GM10266 (cell line): Measurements from ENCODE around the gene CHST13.

Source experiments
- DNase-seq: peaks from one replicate; pipeline ENCODE4 v3.0.0; 2012; ENCODE audit errors: extremely low spot score
- TF ChIP-seq, protein P1 (sequence below): IDR thresholded peaks from 2 replicates; pipeline ENCODE4 v1.5.1; 2012; ENCODE audit warnings: mild to moderate bottlenecking, low read depth; ENCODE audit not compliant: control insufficient read depth, insufficient read depth; ENCODE audit errors: missing control alignments

The CHST13 gene

DNA sequence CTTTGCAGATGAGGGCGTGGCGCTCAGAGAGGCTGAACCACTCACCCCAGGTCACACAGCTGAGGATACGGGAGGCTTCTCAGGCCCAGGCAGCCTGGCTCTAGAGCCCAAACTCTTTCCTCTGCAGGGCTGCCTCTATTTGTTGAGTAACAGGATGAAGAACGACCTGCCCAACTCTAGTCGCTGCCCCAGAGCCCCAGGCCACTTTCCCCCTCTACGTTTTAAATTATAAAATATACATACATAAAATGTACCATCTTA, 29.1 kb upstream of the CHST13 start:
- TF ChIP-seq, protein P1, sequence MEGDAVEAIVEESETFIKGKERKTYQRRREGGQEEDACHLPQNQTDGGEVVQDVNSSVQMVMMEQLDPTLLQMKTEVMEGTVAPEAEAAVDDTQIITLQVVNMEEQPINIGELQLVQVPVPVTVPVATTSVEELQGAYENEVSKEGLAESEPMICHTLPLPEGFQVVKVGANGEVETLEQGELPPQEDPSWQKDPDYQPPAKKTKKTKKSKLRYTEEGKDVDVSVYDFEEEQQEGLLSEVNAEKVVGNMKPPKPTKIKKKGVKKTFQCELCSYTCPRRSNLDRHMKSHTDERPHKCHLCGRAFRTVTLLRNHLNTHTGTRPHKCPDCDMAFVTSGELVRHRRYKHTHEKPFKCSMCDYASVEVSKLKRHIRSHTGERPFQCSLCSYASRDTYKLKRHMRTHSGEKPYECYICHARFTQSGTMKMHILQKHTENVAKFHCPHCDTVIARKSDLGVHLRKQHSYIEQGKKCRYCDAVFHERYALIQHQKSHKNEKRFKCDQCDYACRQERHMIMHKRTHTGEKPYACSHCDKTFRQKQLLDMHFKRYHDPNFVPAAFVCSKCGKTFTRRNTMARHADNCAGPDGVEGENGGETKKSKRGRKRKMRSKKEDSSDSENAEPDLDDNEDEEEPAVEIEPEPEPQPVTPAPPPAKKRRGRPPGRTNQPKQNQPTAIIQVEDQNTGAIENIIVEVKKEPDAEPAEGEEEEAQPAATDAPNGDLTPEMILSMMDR: no peak

DNA sequence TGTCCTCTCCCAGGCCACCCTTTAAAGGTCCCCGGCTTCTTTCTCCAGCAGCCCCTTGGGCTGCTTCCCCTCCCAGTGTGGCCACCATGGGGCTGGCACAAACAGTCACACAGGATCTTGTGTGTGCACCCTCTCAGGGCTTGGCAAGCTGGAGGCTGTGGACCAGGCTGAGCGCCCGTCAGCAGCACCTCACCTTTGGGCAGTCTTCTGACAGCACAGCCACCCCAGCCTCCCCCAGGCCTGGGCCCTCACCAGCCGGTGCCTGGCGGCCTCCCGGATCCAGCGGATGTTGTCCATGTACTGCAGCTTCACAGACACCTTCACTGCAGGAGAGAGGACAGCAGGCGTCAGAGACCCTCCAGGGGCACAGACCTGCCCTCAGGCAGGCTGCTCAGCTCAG, 28.2 kb upstream of the CHST13 start:
- TF ChIP-seq, protein P1: no peak
- no peak for DNase-seq

More for the DNA sequence above, 29.1 kb upstream of the CHST13 start:
- no peak for DNase-seq

DNA sequence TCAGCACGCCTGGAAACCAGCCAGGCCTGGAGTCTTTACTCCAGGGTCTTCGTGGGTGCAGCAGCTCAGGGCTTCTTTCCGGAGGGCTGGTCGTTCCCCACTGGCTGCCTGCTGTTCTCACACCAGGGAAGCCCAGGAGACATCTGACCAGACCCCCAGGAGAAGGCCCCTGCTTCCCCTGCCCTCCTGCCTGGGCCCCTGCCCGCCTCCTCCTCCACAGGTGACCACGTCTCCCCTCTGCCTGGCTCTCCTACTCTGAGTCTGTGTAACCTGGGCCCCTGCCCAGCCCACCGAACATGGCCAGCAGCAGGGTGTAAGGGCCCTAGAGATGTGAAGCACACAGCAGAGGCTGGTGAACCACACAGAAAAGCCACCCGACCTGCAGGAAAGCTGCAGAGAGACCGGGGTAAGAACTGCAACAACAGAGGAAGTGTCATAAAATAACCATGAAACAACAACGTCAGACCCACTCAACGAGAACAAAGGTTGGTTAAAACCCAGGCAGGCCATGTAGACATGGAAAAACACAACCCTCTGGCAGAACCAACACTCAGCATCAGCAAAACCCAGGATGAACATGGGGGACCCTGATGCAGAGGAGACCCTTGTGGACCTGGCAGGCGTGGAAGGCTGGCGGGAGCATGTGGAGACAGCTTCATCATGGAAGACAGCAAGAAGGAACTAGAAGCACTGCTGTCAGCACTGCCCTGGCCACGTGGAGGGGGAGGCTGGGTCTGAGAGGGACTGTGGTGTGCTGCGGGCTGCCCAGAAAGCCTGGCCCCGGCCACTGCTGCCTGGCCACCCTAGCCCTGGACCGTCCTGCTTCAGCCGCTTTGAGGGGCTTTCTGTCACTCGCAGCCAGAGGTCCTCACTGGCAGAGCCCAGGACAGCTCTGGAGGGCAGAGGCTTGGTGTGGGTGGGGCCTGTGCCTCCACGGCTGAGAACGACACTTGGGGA, 26.8 kb upstream of the CHST13 start:
- TF ChIP-seq, protein P1: no peak
- no peak for DNase-seq

DNA sequence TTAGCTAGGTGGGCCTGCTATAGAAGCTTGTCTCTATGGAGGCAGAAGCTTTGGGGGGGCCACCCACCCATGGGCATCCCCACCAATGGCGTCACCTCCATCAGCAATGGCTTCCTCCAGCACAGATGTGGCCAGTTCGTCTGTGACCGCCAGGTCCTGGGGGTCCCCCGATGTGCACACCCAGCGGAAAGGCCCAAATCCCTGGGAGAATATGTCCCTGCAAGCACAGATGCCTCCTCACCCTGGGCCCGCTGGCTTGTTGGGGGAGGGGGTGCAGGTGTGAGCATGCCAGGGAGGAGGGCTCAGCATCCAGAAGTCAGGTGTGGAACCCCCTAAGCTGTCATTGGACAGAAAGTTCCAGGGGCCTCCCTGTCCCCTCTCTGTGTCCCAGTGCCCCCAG, 26.0 kb upstream of the CHST13 start:
- TF ChIP-seq, protein P1: no peak
- DNase-seq: no peak

DNA sequence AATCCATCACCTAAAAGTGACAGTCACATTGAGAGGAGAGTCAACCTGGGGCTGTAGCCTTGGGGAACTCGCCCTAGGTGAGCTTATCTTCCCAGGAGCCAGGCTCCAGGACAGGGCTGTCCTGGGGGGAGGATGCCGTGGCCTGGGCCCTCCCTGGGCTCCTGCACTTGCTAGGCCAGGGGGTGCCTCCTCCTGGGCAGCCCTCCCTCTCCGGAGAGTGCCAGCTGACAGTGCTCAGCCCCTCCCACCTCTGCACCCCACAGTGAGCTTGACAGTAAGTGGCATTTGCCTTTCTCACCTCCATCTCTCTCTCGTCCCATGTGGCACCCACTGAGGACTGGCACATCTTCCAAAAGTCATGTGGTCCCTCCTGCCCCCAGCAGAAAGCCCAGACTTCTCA, 25.5 kb upstream of the CHST13 start:
- TF ChIP-seq, protein P1: no peak
- no peak for DNase-seq

DNA sequence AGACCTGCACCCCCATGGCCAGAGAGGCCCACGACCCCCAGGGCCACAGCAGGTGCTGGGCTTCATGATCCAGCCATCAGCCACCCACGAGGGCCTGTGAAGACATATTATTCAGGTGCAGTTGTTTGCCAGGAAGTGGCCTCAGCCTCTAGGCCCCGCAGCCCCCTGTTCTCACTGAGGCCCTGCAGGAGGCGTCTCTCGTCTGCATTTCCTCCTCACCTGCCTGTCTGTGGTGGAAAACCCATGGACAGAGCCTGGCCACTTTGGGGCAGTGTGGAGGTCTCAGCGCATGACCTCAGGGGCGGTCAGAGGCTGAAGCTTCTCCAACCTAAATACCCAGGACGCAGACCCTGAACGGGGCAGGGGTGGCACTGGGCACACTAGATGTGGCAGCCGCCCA, 25.0 kb upstream of the CHST13 start:
- TF ChIP-seq, protein P1: no peak
- no peak for DNase-seq

DNA sequence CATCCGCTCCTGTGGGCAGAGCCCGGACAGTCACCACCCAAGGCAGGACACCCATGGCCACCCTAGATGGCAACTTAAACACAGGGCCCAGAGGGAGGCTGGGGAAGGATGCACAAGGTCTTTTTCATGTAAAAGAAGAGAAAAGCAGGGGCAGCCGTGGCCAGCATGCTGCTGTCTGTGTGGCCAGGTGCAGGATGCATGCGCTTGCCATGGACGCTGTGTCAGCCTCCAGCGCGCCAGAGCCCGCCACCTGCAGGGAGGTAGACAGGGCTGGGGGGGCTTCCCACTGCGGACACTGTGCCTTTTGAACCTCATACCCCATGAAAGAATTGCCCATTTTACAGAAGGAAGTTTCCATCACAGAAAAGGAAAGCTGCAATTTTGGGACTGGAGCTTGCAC, 24.6 kb upstream of the CHST13 start:
- TF ChIP-seq, protein P1: no peak
- no peak for DNase-seq
